ENCODE data around the gene RPL19.

The RPL19 gene

DNA sequence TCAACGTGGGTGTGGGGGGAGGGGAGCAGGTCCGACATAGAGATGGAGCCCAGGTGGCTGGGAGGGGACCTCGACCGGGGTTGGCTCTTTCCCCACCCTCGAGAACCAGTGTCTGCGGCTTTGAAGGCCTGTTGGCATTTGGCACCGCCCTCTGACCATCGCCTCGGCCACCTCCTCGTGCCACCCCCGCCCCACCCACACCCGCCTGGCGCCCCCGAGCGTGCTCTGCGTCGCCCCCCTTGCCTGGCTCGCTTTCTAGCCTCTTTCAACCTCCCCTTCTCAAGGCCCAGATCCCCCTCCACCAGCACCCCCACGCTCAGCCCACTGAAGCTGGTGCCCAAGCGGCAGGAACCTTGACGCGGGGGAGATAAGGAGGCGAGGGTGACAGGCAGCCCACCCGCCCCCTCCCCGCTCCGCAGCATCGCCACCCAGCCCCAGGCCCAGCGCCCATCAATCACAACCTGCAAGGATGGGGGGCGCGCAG is 3.2 kb upstream of the RPL19 start:
- no peaks in the 10 kb centered on the region for H3K9me3 ChIP-seq (ENCODE audit: control insufficient read depth, low read length)
- H3K4me3 ChIP-seq (ENCODE audit: insufficient read depth, low read depth, low read length), result peak overlapping the region; percentile 73
- H3K27me3 ChIP-seq (ENCODE audit: control insufficient read depth, insufficient read depth, low read length, poor library complexity, severe bottlenecking), result no peaks in the 10 kb centered on the region
- no peak overlapping the region for H3K27ac ChIP-seq (ENCODE audit: insufficient read depth, low read depth, low read length, poor library complexity, severe bottlenecking)
- peaks cover 31% of the 10 kb centered on the region for H3K4me1 ChIP-seq (ENCODE audit: control insufficient read depth, insufficient read depth, low read length)
- H3K36me3 ChIP-seq (ENCODE audit: control insufficient read depth, insufficient read depth, low read length), result peaks cover 12% of the 10 kb centered on the region
- 0% methylated on average over 29 to 30 of the region's 30 CpGs for WGBS, 2 experiments

DNA sequence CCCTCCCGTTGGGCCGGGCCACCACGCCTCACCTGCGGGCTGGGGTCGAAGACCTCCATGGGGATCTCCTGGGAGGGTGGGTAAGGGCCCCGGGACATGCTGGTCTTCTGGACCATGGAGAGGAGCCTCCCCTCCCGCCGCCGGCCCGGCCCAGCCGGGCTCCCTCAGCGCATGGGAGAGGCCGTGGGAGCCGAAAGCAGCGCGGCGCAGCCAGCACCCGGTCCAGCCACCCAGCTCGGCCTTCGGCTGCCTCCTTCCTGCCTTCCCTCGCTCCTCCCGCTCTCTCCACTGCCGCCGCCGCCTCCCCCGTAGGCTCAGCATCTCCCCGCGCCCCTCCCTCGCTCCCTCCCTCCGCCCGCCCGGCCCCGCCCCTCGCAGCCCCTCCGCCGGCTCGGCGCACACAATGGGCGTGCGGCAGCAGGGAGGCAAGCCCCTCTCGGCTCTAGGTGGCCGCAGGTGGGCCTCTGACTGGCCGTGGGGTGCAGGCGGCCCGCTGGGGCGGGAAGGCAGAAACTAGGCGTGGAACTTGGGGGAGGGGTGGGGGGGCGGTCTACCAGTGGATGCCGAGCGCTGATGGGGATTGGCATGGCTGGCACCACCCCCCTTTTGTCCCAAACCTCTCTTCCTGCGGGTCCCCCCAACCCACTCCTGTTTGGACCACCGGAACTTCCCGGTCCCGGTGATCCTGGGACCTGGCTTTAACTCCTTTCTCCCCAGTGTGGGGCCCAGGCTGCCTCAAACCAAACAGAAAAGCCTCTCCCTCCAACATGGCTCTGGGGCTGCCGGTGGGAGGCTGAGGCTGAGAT is 2.5 kb upstream of the RPL19 start, which contains the start of gene CACNB1:
Gene CACNB1, minus strand, starts transcription at position 290 of the 806 bp plus-strand sequence. Its CDS starts 174 bp downstream, at position 116.
- Histone ChIP-seq H3K4me3 (ENCODE audit: insufficient read depth, low read depth, low read length) (peak within 1 kb of the TSS; percentile 73), H3K27ac (ENCODE audit: insufficient read depth, low read depth, low read length, poor library complexity, severe bottlenecking) (no peak within 1 kb of the TSS), H3K4me1 (ENCODE audit: control insufficient read depth, insufficient read depth, low read length) (peaks cover 31% of the 10 kb centered on the region), H3K36me3 (ENCODE audit: control insufficient read depth, insufficient read depth, low read length) (peaks cover 16% of the 10 kb centered on the region), H3K9me3 (ENCODE audit: control insufficient read depth, low read length) (no peaks in the 10 kb centered on the region), H3K27me3 (ENCODE audit: control insufficient read depth, insufficient read depth, low read length, poor library complexity, severe bottlenecking) (no peaks in the 10 kb centered on the region)
- WGBS, 2 experiments, result 1 to 2% methylated on average over 55 of the region's 55 CpGs

- Histone ChIP-seq H3K4me3 (ENCODE audit: insufficient read depth, low read depth, low read length) (peak overlapping the region; percentile 73), H3K27me3 (ENCODE audit: control insufficient read depth, insufficient read depth, low read length, poor library complexity, severe bottlenecking) (no peaks in the 10 kb centered on the region), H3K9me3 (ENCODE audit: control insufficient read depth, low read length) (no peaks in the 10 kb centered on the region), H3K4me1 (ENCODE audit: control insufficient read depth, insufficient read depth, low read length) (peaks cover 31% of the 10 kb centered on the region), H3K36me3 (ENCODE audit: control insufficient read depth, insufficient read depth, low read length) (peaks cover 19% of the 10 kb centered on the region), H3K27ac (ENCODE audit: insufficient read depth, low read depth, low read length, poor library complexity, severe bottlenecking) (no peak overlapping the region)
- 80 to 98% methylated on average over 3 to 4 of the region's 4 CpGs for WGBS, 2 experiments
These were observed 1.9 kb upstream of the RPL19 start for GRCh38 chr17:39198186-39198566.

DNA sequence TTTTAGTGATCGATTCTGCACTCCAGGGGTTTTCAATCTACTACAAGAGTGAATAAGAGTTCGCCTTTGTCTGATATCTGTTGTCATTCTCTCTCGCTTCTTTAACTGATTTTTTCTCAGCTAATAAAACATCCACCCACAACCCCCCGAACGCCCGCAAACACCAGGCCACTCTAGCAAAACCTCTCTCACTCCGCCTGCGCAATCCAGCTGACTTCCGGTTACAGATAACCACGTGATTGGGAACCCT is 338 bp upstream of the RPL19 start:
- Histone ChIP-seq H3K4me1 (ENCODE audit: control insufficient read depth, insufficient read depth, low read length) (peaks cover 30% of the 10 kb centered on the region), H3K9me3 (ENCODE audit: control insufficient read depth, low read length) (no peaks in the 10 kb centered on the region), H3K27ac (ENCODE audit: insufficient read depth, low read depth, low read length, poor library complexity, severe bottlenecking) (peak overlapping the region; percentile 98), H3K36me3 (ENCODE audit: control insufficient read depth, insufficient read depth, low read length) (peaks cover 32% of the 10 kb centered on the region), H3K27me3 (ENCODE audit: control insufficient read depth, insufficient read depth, low read length, poor library complexity, severe bottlenecking) (no peaks in the 10 kb centered on the region), H3K4me3 (ENCODE audit: insufficient read depth, low read depth, low read length) (peak overlapping the region; percentile 97)
- WGBS, 2 experiments, result 3% methylated on average over 10 of the region's 10 CpGs

DNA sequence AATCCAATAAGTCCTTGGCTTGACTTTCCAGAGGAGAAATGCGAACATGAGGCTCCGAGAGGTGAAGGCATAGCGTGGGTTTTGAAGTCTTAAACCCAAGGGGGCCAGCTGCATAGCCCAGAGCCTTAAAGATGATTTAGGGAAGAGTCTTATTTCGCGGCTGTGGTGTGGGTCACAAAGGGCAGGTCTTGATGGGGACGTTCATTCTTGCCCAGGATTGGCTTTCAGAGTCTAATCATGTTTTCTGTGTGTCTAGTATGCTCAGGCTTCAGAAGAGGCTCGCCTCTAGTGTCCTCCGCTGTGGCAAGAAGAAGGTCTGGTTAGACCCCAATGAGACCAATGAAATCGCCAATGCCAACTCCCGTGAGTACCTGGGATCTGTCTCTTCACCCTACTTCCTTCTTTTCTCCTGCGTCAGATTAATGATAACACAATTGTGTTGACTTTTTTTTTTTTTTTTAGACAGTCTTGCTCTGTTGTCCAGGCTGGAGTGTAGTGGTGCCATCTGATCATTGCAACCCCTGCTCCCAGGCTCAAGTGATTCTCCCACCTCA is 951 bp downstream of the RPL19 start:
- Histone ChIP-seq H3K4me1 (ENCODE audit: control insufficient read depth, insufficient read depth, low read length) (peaks cover 17% of the 10 kb centered on the region), H3K36me3 (ENCODE audit: control insufficient read depth, insufficient read depth, low read length) (peaks cover 38% of the 10 kb centered on the region), H3K4me3 (ENCODE audit: insufficient read depth, low read depth, low read length) (peak overlapping the region; percentile 97), H3K27ac (ENCODE audit: insufficient read depth, low read depth, low read length, poor library complexity, severe bottlenecking) (no peak overlapping the region), H3K9me3 (ENCODE audit: control insufficient read depth, low read length) (no peaks in the 10 kb centered on the region), H3K27me3 (ENCODE audit: control insufficient read depth, insufficient read depth, low read length, poor library complexity, severe bottlenecking) (no peaks in the 10 kb centered on the region)
- 65 to 66% methylated on average over 11 of the region's 11 CpGs for WGBS, 2 experiments

DNA sequence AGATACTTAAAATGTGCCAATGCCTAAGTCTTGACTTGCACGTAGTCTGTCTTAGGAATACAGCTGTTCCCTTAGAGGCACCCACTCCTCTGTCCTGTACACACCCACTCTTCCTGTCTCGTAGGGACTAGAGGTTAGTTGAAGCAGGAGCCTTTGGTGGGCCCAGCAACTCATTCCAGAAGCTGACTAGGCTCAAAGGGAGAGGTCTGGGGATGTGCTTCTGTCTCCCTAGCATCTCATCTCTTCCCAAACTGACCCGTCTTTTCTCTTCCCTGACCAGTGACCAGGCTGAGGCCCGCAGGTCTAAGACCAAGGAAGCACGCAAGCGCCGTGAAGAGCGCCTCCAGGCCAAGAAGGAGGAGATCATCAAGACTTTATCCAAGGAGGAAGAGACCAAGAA is 4.2 kb downstream of the RPL19 start:
- Histone ChIP-seq H3K4me1 (ENCODE audit: control insufficient read depth, insufficient read depth, low read length) (peaks cover 15% of the 10 kb centered on the region), H3K4me3 (ENCODE audit: insufficient read depth, low read depth, low read length) (no peak overlapping the region), H3K9me3 (ENCODE audit: control insufficient read depth, low read length) (no peaks in the 10 kb centered on the region), H3K27ac (ENCODE audit: insufficient read depth, low read depth, low read length, poor library complexity, severe bottlenecking) (no peak overlapping the region), H3K27me3 (ENCODE audit: control insufficient read depth, insufficient read depth, low read length, poor library complexity, severe bottlenecking) (peaks cover 7% of the 10 kb centered on the region), H3K36me3 (ENCODE audit: control insufficient read depth, insufficient read depth, low read length) (peaks cover 38% of the 10 kb centered on the region)
- 94 to 98% methylated on average over 8 of the region's 8 CpGs for WGBS, 2 experiments

GRCh38 chr17:39205112-39205526 is 5.0 kb downstream of the RPL19 start:
- peaks cover 38% of the 10 kb centered on the region for H3K36me3 ChIP-seq (ENCODE audit: control insufficient read depth, insufficient read depth, low read length)
- H3K27me3 ChIP-seq (ENCODE audit: control insufficient read depth, insufficient read depth, low read length, poor library complexity, severe bottlenecking), result peaks cover 16% of the 10 kb centered on the region
- WGBS, 2 experiments, result 97% methylated on average over 3 of the region's 3 CpGs
- H3K27ac ChIP-seq (ENCODE audit: insufficient read depth, low read depth, low read length, poor library complexity, severe bottlenecking), result no peak overlapping the region
- no peak overlapping the region for H3K4me3 ChIP-seq (ENCODE audit: insufficient read depth, low read depth, low read length)
- peaks cover 23% of the 10 kb centered on the region for H3K4me1 ChIP-seq (ENCODE audit: control insufficient read depth, insufficient read depth, low read length)
- no peaks in the 10 kb centered on the region for H3K9me3 ChIP-seq (ENCODE audit: control insufficient read depth, low read length)

- Histone ChIP-seq H3K4me3 (ENCODE audit: insufficient read depth, low read depth, low read length) (no peak overlapping the region), H3K36me3 (ENCODE audit: control insufficient read depth, insufficient read depth, low read length) (peaks cover 21% of the 10 kb centered on the region), H3K4me1 (ENCODE audit: control insufficient read depth, insufficient read depth, low read length) (peaks cover 22% of the 10 kb centered on the region), H3K27ac (ENCODE audit: insufficient read depth, low read depth, low read length, poor library complexity, severe bottlenecking) (no peak overlapping the region), H3K27me3 (ENCODE audit: control insufficient read depth, insufficient read depth, low read length, poor library complexity, severe bottlenecking) (peaks cover 25% of the 10 kb centered on the region), H3K9me3 (ENCODE audit: control insufficient read depth, low read length) (no peaks in the 10 kb centered on the region)
- 82 to 84% methylated on average over 7 of the region's 7 CpGs for WGBS, 2 experiments
These were observed 8.1 kb downstream of the RPL19 start for GRCh38 chr17:39208136-39208535.

GRCh38 chr17:39208893-39209292 is 8.8 kb downstream of the RPL19 start:
- Histone ChIP-seq H3K4me1 (ENCODE audit: control insufficient read depth, insufficient read depth, low read length) (peaks cover 22% of the 10 kb centered on the region), H3K9me3 (ENCODE audit: control insufficient read depth, low read length) (no peaks in the 10 kb centered on the region), H3K36me3 (ENCODE audit: control insufficient read depth, insufficient read depth, low read length) (peaks cover 14% of the 10 kb centered on the region), H3K27me3 (ENCODE audit: control insufficient read depth, insufficient read depth, low read length, poor library complexity, severe bottlenecking) (peaks cover 25% of the 10 kb centered on the region), H3K4me3 (ENCODE audit: insufficient read depth, low read depth, low read length) (no peak overlapping the region), H3K27ac (ENCODE audit: insufficient read depth, low read depth, low read length, poor library complexity, severe bottlenecking) (no peak overlapping the region)
- WGBS, 2 experiments, result 60 to 65% methylated on average over 8 of the region's 8 CpGs

- no peaks in the 10 kb centered on the region for H3K9me3 ChIP-seq (ENCODE audit: control insufficient read depth, low read length)
- H3K27ac ChIP-seq (ENCODE audit: insufficient read depth, low read depth, low read length, poor library complexity, severe bottlenecking), result no peak overlapping the region
- peaks cover 8% of the 10 kb centered on the region for H3K36me3 ChIP-seq (ENCODE audit: control insufficient read depth, insufficient read depth, low read length)
- peaks cover 25% of the 10 kb centered on the region for H3K27me3 ChIP-seq (ENCODE audit: control insufficient read depth, insufficient read depth, low read length, poor library complexity, severe bottlenecking)
- H3K4me3 ChIP-seq (ENCODE audit: insufficient read depth, low read depth, low read length), result peak overlapping the region; percentile 18
- WGBS, 2 experiments, result 9 to 11% methylated on average over 39 of the region's 39 CpGs
- peaks cover 22% of the 10 kb centered on the region for H3K4me1 ChIP-seq (ENCODE audit: control insufficient read depth, insufficient read depth, low read length)
These were observed 9.4 kb downstream of the RPL19 start for GRCh38 chr17:39209317-39210092.

Measured in ectodermal cell (in vitro differentiated cells).